Activated gamma-delta T cell (primary cell): ENCODE results near the gene MNT.

ENCODE experiments used
- DNase-seq: peaks from one replicate; lab custom pipeline; 2025; lab: John Stamatoyannopoulos, UW

MNT gene

GRCh38 chr17:2380950-2381649, 19.8 kb downstream of the MNT start:
- DNase-seq = no peak

GRCh38 chr17:2380226-2380922, 20.5 kb downstream of the MNT start:
- DNase-seq = no peak

- DNase-seq = no peak
These were observed 21.2 kb downstream of the MNT start for GRCh38 chr17:2379489-2380225.

- DNase-seq = no peak
These were observed 22.0 kb downstream of the MNT start for GRCh38 chr17:2378905-2379304.

- DNase-seq = no peak
These were observed 23.2 kb downstream of the MNT start for GRCh38 chr17:2377659-2378058.

- DNase-seq = no peak
These were observed 24.8 kb downstream of the MNT start for GRCh38 chr17:2376107-2376506.

GRCh38 chr17:2375406-2375805, 25.5 kb downstream of the MNT start:
- DNase-seq = no peak

- DNase-seq = no peak
These were observed 26.1 kb downstream of the MNT start for GRCh38 chr17:2374549-2375285.

- no peak for DNase-seq
These were observed 27.7 kb downstream of the MNT start for GRCh38 chr17:2373179-2373578.

- DNase-seq = no peak
These were observed 28.2 kb downstream of the MNT start for GRCh38 chr17:2372681-2373080.

- DNase-seq = no peak
These were observed 28.7 kb downstream of the MNT start for GRCh38 chr17:2372180-2372579.

- DNase-seq = no peak
These were observed 29.4 kb downstream of the MNT start for GRCh38 chr17:2371183-2372130.

- no peak for DNase-seq
These were observed 30.7 kb downstream of the MNT start for GRCh38 chr17:2370211-2370589.

GRCh38 chr17:2369551-2370210, 31.2 kb downstream of the MNT start:
- no peak for DNase-seq

- DNase-seq = no peak
These were observed 31.8 kb downstream of the MNT start for GRCh38 chr17:2369039-2369438.

- DNase-seq = no peak
These were observed 32.5 kb downstream of the MNT start for GRCh38 chr17:2368359-2368758.

- no peak for DNase-seq
These were observed 33.9 kb downstream of the MNT start for GRCh38 chr17:2366747-2367494.

- no peak for DNase-seq
These were observed 35.7 kb downstream of the MNT start for GRCh38 chr17:2365132-2365531.

GRCh38 chr17:2364763-2365116, 36.1 kb downstream of the MNT start:
- no peak for DNase-seq
